Hepatocyte (in vitro differentiated cells): ENCODE data around the gene PGC. TPM values are rescaled to one million over a fixed set of nuclear protein-coding genes. Genes with fewer than 3 reads are reported as not detected.

ENCODE experiments used
- DNase-seq: peaks from one replicate; pipeline ENCODE4 v3.0.0-alpha.2; 2016; ENCODE audit warnings: low spot score
- H2AFZ ChIP-seq: fragments of 200-600 bp; sonication (generic); 2 replicates; pipeline ENCODE4 v1.6.0; 2016; ENCODE audit warnings: antibody characterized with exemption, mild to moderate bottlenecking
- H3K27ac ChIP-seq: fragments of 200-600 bp; sonication (generic); 2 replicates; pipeline ENCODE4 v1.5.1; 2016; ENCODE audit warnings: mild to moderate bottlenecking
- H3K27me3 ChIP-seq: fragments of 200-600 bp; sonication (generic); 2 replicates; pipeline ENCODE4 v1.6.1; 2016
- H3K36me3 ChIP-seq: fragments of 200-600 bp; sonication (generic); replicated peaks from 2 replicates; pipeline ENCODE4 v1.5.1; 2016; ENCODE audit warnings: low read depth; ENCODE audit not compliant: insufficient read depth
- H3K4me1 ChIP-seq: fragments of 200-600 bp; sonication (generic); 2 replicates; pipeline ENCODE4 v1.5.1; 2016; ENCODE audit warnings: mild to moderate bottlenecking, moderate library complexity; ENCODE audit not compliant: insufficient read depth
- H3K4me2 ChIP-seq: fragments of 200-600 bp; sonication (generic); 2 replicates; pipeline ENCODE4 v1.6.0; 2016
- H3K4me3 ChIP-seq: fragments of 200-600 bp; sonication (generic); 2 replicates; pipeline ENCODE4 v1.5.1; 2016; ENCODE audit warnings: mild to moderate bottlenecking
- H3K79me2 ChIP-seq: fragments of 200-600 bp; sonication (generic); 2 replicates; pipeline ENCODE4 v1.6.0; 2017; ENCODE audit warnings: mild to moderate bottlenecking
- H3K9me2 ChIP-seq: fragments of 200-600 bp; sonication (generic); replicated peaks from 2 replicates; pipeline ENCODE4 v1.6.0; 2017; ENCODE audit warnings: mild to moderate bottlenecking; ENCODE audit not compliant: insufficient read depth
- H3K9me3 ChIP-seq: fragments of 200-600 bp; sonication (generic); 2 replicates; pipeline ENCODE4 v1.5.1; 2016; ENCODE audit warnings: low read depth, mild to moderate bottlenecking
- H4K20me1 ChIP-seq: fragments of 200-600 bp; sonication (generic); 2 replicates; pipeline ENCODE4 v1.6.0; 2016; ENCODE audit warnings: mild to moderate bottlenecking; ENCODE audit not compliant: insufficient read depth, poor library complexity, severe bottlenecking
- EZH2 ChIP-seq: fragments of 200-600 bp; sonication (generic); IDR thresholded peaks from 2 replicates; pipeline ENCODE4 v1.6.1; 2016; ENCODE audit warnings: antibody characterized with exemption, mild to moderate bottlenecking, borderline replicate concordance
- EZH2phosphoT487 ChIP-seq: fragments of 200-600 bp; sonication (generic); IDR thresholded peaks from one replicate; pipeline ENCODE4 v1.6.1; 2018; ENCODE audit warnings: antibody characterized with exemption, mild to moderate bottlenecking, low read depth, moderate library complexity; ENCODE audit not compliant: unreplicated experiment, severe bottlenecking
- WGBS: methylation state at CpG from one replicate; pipeline ENCODE4 v1.1.6; 2016; ENCODE audit warnings: low lambda C conversion rate; ENCODE audit errors: missing lambda C conversion rate; 5-methylcytosine and 5-hydroxymethylcytosine counted together
- polyA plus RNA-seq: library from polyadenylated mRNA; unstranded; fragments of >200 nt; fragmentation: Nextera tagmentation; extraction: Ambion mirVana; gene quantifications from 2 replicates; pipeline ENCODE4 v1.2.1, GENCODE V29; 2016
- total RNA-seq: library from RNA; depleted of rRNA; stranded (reverse); fragments of >200 nt; gene quantifications from 2 replicates; pipeline ENCODE4 v1.2.3, GENCODE V29; 2014
- TF ChIP-seq, protein P1 (sequence below): fragments of 200-600 bp; sonication (generic); IDR thresholded peaks from 2 replicates; pipeline ENCODE4 v1.5.1; 2016; ENCODE audit warnings: antibody characterized with exemption, mild to moderate bottlenecking; ENCODE audit not compliant: poor library complexity

Gene PGC
- total and polyA plus RNA-seq, 2 experiments from 2014 or later, result 109 to 114 TPM

GRCh38 chr6:41744236-41744787 lies 2.9 kb downstream of the PGC start:
- Histone ChIP-seq H3K4me1 (peaks cover 34% of the 10 kb centered on the region), H3K27me3 (no peaks in the 10 kb centered on the region), H4K20me1 (no peaks in the 10 kb centered on the region), H3K4me3 (no peak overlapping the region), H3K9me3 (no peaks in the 10 kb centered on the region), H3K9me2 (no peaks in the 10 kb centered on the region), H3K79me2 (no peaks in the 10 kb centered on the region), H3K27ac (no peak overlapping the region), H3K4me2 (no peak overlapping the region), H3K36me3 (no peaks in the 10 kb centered on the region), H2AFZ (no peak overlapping the region)
- TF ChIP-seq EZH2, result no peak
- TF ChIP-seq, protein P1, sequence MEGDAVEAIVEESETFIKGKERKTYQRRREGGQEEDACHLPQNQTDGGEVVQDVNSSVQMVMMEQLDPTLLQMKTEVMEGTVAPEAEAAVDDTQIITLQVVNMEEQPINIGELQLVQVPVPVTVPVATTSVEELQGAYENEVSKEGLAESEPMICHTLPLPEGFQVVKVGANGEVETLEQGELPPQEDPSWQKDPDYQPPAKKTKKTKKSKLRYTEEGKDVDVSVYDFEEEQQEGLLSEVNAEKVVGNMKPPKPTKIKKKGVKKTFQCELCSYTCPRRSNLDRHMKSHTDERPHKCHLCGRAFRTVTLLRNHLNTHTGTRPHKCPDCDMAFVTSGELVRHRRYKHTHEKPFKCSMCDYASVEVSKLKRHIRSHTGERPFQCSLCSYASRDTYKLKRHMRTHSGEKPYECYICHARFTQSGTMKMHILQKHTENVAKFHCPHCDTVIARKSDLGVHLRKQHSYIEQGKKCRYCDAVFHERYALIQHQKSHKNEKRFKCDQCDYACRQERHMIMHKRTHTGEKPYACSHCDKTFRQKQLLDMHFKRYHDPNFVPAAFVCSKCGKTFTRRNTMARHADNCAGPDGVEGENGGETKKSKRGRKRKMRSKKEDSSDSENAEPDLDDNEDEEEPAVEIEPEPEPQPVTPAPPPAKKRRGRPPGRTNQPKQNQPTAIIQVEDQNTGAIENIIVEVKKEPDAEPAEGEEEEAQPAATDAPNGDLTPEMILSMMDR, result no peak
- TF ChIP-seq EZH2phosphoT487, result no peak
- 88% methylated on average over 7 of the region's 7 CpGs for WGBS
- no peak for DNase-seq

DNA sequence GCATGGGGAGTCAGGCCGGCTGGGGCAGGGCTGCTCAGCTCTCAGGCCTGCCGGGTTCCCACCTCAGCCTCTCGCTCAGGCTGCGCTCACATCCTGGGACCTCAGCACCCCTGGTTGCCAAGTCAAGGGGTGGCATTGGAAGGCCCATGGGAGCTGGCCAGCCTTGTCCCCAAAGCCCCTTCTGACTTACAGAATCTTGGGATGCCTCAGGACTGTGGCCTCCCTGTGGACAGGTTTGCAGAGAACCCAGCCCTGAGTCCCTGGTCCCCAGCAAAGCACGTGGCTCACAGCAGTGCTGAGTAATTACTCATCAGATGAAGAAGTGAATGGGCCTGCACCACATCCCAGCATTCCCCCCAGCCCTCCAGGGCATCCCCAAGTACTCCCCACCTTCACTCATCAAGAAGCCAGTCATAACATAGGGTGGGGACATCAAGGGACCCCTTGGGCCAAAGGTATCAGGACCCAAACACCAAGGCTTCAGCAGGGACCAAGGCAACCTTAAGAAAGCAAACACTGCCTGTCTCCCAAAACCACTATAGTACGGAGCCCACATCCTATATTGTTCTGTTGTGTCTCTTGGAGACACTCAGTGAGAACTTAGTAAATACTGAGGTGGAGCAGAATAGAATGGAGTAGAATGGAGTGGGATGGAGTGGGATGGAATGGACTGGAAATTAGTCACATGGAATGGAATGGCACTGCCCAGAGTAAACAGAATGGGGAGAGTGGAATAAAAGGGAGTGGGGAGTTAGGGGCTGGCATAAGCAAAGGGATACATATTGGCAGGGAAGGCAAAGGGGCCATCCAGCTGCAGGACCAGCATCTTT lies 3.6 kb downstream of the PGC start:
- no peak overlapping the region for H3K27ac ChIP-seq
- no peaks in the 10 kb centered on the region for H3K27me3 ChIP-seq
- H3K79me2 ChIP-seq, result no peaks in the 10 kb centered on the region
- peaks cover 38% of the 10 kb centered on the region for H3K4me1 ChIP-seq
- H3K36me3 ChIP-seq, result no peaks in the 10 kb centered on the region
- no peak overlapping the region for H3K4me3 ChIP-seq
- H3K4me2 ChIP-seq, result no peak overlapping the region
- H2AFZ ChIP-seq, result no peak overlapping the region
- TF ChIP-seq EZH2, result no peak
- no peak for TF ChIP-seq EZH2phosphoT487
- TF ChIP-seq, protein P1, result no peak
- no peaks in the 10 kb centered on the region for H3K9me2 ChIP-seq
- no peak for DNase-seq
- WGBS, result 92% methylated on average over 6 of the region's 6 CpGs
- no peaks in the 10 kb centered on the region for H4K20me1 ChIP-seq
- H3K9me3 ChIP-seq, result no peaks in the 10 kb centered on the region

- no peak overlapping the region for H3K4me3 ChIP-seq
Measured at GRCh38 chr6:41741625-41742490, 5.3 kb downstream of the PGC start.

More at GRCh38 chr6:41741625-41742490, 5.3 kb downstream of the PGC start:
- no peaks in the 10 kb centered on the region for H3K79me2 ChIP-seq
- no peaks in the 10 kb centered on the region for H3K9me3 ChIP-seq
- H3K9me2 ChIP-seq, result no peaks in the 10 kb centered on the region
- peak; percentile 78 for DNase-seq
- H3K27ac ChIP-seq, result peak overlapping the region; percentile 93
- H3K27me3 ChIP-seq, result no peaks in the 10 kb centered on the region
- H2AFZ ChIP-seq, result no peak overlapping the region
- H3K4me2 ChIP-seq, result peak overlapping the region; percentile 17
- WGBS, result 71% methylated on average over 20 of the region's 20 CpGs
- H3K4me1 ChIP-seq, result peaks cover 27% of the 10 kb centered on the region
- TF ChIP-seq EZH2phosphoT487 (no peak), EZH2 (no peak)
- TF ChIP-seq, protein P1, result no peak
- no peaks in the 10 kb centered on the region for H4K20me1 ChIP-seq
- no peaks in the 10 kb centered on the region for H3K36me3 ChIP-seq
